Measurements from ENCODE around the gene LRP5. TPM values are rescaled to one million over a fixed set of nuclear protein-coding genes. Genes with fewer than 3 reads are reported as not detected.
A peak's percentile ranks its signal among the peaks of the same experiment; 100 is the strongest.

LRP5 gene
- total and polyA plus RNA-seq, 9 of the 15 experiments (the other 6 are each of a cell fraction or from before 2014, with no cell fraction given): 0.48 to 44.2 (median 13.5) TPM

GRCh38 chr11:68397256-68397655 is 84.9 kb downstream of the LRP5 start:
- no peak for ATAC-seq
- Histone ChIP-seq H3K79me2 (ENCODE audit: control insufficient read depth, insufficient read depth, low read length) (peaks cover 3% of the 10 kb centered on the region; the same call in 2 of the 3 replicates), H3K4me1 (replicated peaks in 1 of 2; ENCODE audit: control insufficient read depth in 2 of 2, insufficient read depth in 2 of 2, low read length in 2 of 2) (peaks cover 0 to 27% of the 10 kb centered on the region in 2 experiments; a peak in 3 of 5 replicates), H3K27ac (ENCODE audit: extremely low read depth, low read depth, low read length) (no peak overlapping the region), H3K27me3 (ENCODE audit: control insufficient read depth in 2 of 2, insufficient read depth in 2 of 2, low read length in 2 of 2) (no peaks in the 10 kb centered on the region), H3K36me3 (ENCODE audit: control insufficient read depth, insufficient read depth, low read length) (peaks cover 17% of the 10 kb centered on the region; the same call in 1 of the 3 replicates), H3K4me3 (no peak overlapping the region), H4K20me1 (replicated peaks; ENCODE audit: control insufficient read depth, insufficient read depth, low read length) (peaks cover 4% of the 10 kb centered on the region), H3K9ac (ENCODE audit: insufficient read depth in 1 of 2, low read depth in 2 of 2, low read length in 2 of 2) (peak overlapping the region in 1 of 2 experiments; percentile 61; a peak in 1 of 4 replicates), H3K9me1 (ENCODE audit: control insufficient read depth, insufficient read depth, low read length) (no peaks in the 10 kb centered on the region), H3K9me3 (replicated peaks; ENCODE audit: control insufficient read depth, insufficient read depth, low read depth, low read length) (no peaks in the 10 kb centered on the region), H3K4me2 (ENCODE audit: insufficient read depth, low read length) (no peak overlapping the region), H2AFZ (ENCODE audit: low read depth, low read length) (no peak overlapping the region)
- BruUV-seq (replicated peaks): no TSS peak
- no peak for DNase-seq (ENCODE audit: extremely low read depth in 1 of 4, low spot score in 3 of 4)
- POLR2A ChIA-PET: no interaction called here
- intact Hi-C loops (cut with micrococcal nuclease): no loop called here
- WGBS (ENCODE audit: insufficient coverage, low coverage, missing lambda C conversion rate): 98% methylated on average over 9 of the region's 14 CpGs
- FAIRE-seq: no peak
- in situ Hi-C loops (cut with MboI): no loop called here
- TF ChIP-seq BRF2 (IDR thresholded peaks at IDR 0.05; ENCODE audit: borderline replicate concordance, insufficient read depth, insufficient read length) (no peak), SRF (CRISPR knock-in tag; IDR thresholded peaks at IDR 0.05) (no peak), RNF2 (IDR thresholded peaks at IDR 0.05) (no peak), HSF4 (CRISPR knock-in tag; IDR thresholded peaks at IDR 0.05; ENCODE audit: borderline replicate concordance) (no peak), YY1 (IDR thresholded peaks at IDR 0.05; ENCODE audit: borderline replicate concordance in 1 of 3, control insufficient read depth in 1 of 3, extremely low read depth in 1 of 3, insufficient read depth in 3 of 3, insufficient read length in 1 of 3, insufficient replicate concordance in 2 of 3, low read depth in 1 of 3, low read length in 2 of 3) (no peak), NFIX (CRISPR knock-in tag; IDR thresholded peaks at IDR 0.05; ENCODE audit: low read depth) (no peak), ZNF707 (CRISPR knock-in tag; conservative IDR thresholded peaks at IDR 0.05) (no peak), HDAC8 (tag; IDR thresholded peaks at IDR 0.05) (no peak), USF2 (CRISPR knock-in tag; IDR thresholded peaks at IDR 0.05) (no peak)
- CTCF ChIA-PET (ENCODE audit: low intra/inter-chr PET ratio): no interaction called here

Data from K562 (cell line).